Ovary (tissue), 9 donors: ENCODE results near the gene GREB1L. TPM values are rescaled to one million over a fixed set of nuclear protein-coding genes. Genes with fewer than 3 reads are reported as not detected.

ENCODE experiments used
- DNase-seq, 5 donors: peaks; one replicate each; pipeline ENCODE4 v3.0.0-alpha.2; 2019 to 2020
- H3K27ac ChIP-seq, 2 donors: fragments of 200-600 bp; one replicate each; pipeline versions ENCODE4 v1.5.1 to v1.8.0; 2019 to 2022
- H3K27me3 ChIP-seq: fragments of 200-600 bp; one replicate; pipeline ENCODE4 v1.8.0; 2022
- H3K36me3 ChIP-seq: fragments of 200-600 bp; sonication (generic); one replicate; pipeline ENCODE4 v1.5.1; 2019
- H3K4me1 ChIP-seq: one replicate; pipeline ENCODE4 v1.8.1; 2013; ENCODE audit warnings: mild to moderate bottlenecking, moderate library complexity; ENCODE audit not compliant: insufficient read depth
- H3K4me3 ChIP-seq: fragments of 200-600 bp; sonication (generic); one replicate; pipeline ENCODE4 v1.5.1; 2017
- H3K9me3 ChIP-seq, 2 donors: fragments of 200-600 bp in 1 of 2; sonication (generic) in 1 of 2; one replicate each; pipeline versions ENCODE4 v1.5.1 to v1.8.1; 2013 to 2019; ENCODE audit warnings: mild to moderate bottlenecking in 1 of 2, moderate library complexity in 1 of 2
- CTCF ChIP-seq, 3 donors: fragments of 450-650 bp in 2 of 3; fragments of 200-600 bp in 1 of 3; IDR thresholded peaks; one replicate each; pipeline versions ENCODE4 v1.5.1 to v1.8.0; 2016 to 2022; ENCODE audit warnings: antibody characterized with exemption in 3 of 3, mild to moderate bottlenecking in 1 of 3
- EP300 ChIP-seq: sonication (generic); formaldehyde crosslinking; IDR thresholded peaks from one replicate; pipeline ENCODE4 v1.6.1; 2017; ENCODE audit warnings: antibody characterized with exemption
- POLR2A ChIP-seq: fragments of 450-650 bp; IDR thresholded peaks from one replicate; pipeline ENCODE4 v1.6.1; 2017; ENCODE audit warnings: antibody characterized with exemption, mild to moderate bottlenecking, moderate library complexity
- WGBS, 3 donors: extraction: QIAGEN DNeasy Blood & Tissue Kit in 1 of 3; methylation state at CpG; one replicate each; pipeline versions ENCODE4 v1.1.5 to v1.1.7; 2013 to 2017; 5-methylcytosine and 5-hydroxymethylcytosine counted together
- intact Hi-C, 4 donors: fragments of 100-400 bp; cut with DNase I; formaldehyde crosslinking; loops; one replicate each; pipeline versions ENCODE4 v1.11.0 to v1.15.1; 2022 to 2023
- polyA plus RNA-seq, 2 donors: library from polyadenylated mRNA; stranded (reverse); fragments of 200-250 nt in 1 of 2; fragments of 350-450 nt in 1 of 2; fragmentation: Illumina TruSeq in 1 of 2; extraction: RNeasy Lipid Tissue Mini Kit (QIAGEN cat#74804) in 1 of 2; gene quantifications; one replicate each; pipeline ENCODE4 v1.2.3, GENCODE V29; 2013 to 2014
- total RNA-seq, 7 donors: library from RNA; depleted of rRNA in 2 of 7; stranded (reverse); fragments of >200 nt in 2 of 7; fragmentation: NEBNext Ultra II Directional in 3 of 7; extraction: Animal tissue kit (Norgen Biotek cat#: 25700) in 3 of 7; gene quantifications; one replicate each; pipeline versions ENCODE4 v1.1.0 to v1.2.4, GENCODE V29; 2016 to 2023
- donor health status: DM: no; HTN: no; CAD: no; lungs with moderate emphysema.
- donor health status: DM: no; HTN: no; CAD: no.
- donor health status: Bipolar disorder and iron deficiency.
- donor health status: DM: yes; HTN: yes; CAD: no.
- donor health status: DM: no; HTN: no; CAD: no.
- donor health status: DM: yes; HTN: yes; CAD: no.

Gene GREB1L
- total and polyA plus RNA-seq, 9 donors, result 2.4 to 22.8 (median 10.4) TPM

GRCh38 chr18:21269349-21269748 lies 27.3 kb downstream of the GREB1L start:
- H3K27ac ChIP-seq, result no peak overlapping the region
- no peak overlapping the region for H3K4me3 ChIP-seq
- WGBS, 3 donors, result 0% methylated on average over 1 of the region's 1 CpG
- H3K27me3 ChIP-seq, result no peaks in the 10 kb centered on the region
- peaks cover 2% of the 10 kb centered on the region for H3K4me1 ChIP-seq
- TF ChIP-seq POLR2A (no peak), EP300 (no peak), CTCF (IDR thresholded peaks at IDR 0.05) (no peak)
- intact Hi-C loops, result loop anchor here in 1 of 4 donors (10.0 kb wide), 1 partner anchor 45 kb away; no protein-coding TSS in a partner anchor
- H3K36me3 ChIP-seq, result no peaks in the 10 kb centered on the region
- no peaks in the 10 kb centered on the region for H3K9me3 ChIP-seq
- DNase-seq, result no peak

- peaks cover 2% of the 10 kb centered on the region for H3K4me1 ChIP-seq
- 55 to 67% (median 63%) methylated on average over 3 of the region's 3 CpGs for WGBS, 3 donors
- no peak for DNase-seq
- no peak overlapping the region for H3K4me3 ChIP-seq
- TF ChIP-seq CTCF (IDR thresholded peaks at IDR 0.05) (no peak), POLR2A (no peak), EP300 (no peak)
- no peaks in the 10 kb centered on the region for H3K27me3 ChIP-seq
- no peak overlapping the region for H3K27ac ChIP-seq
- no peaks in the 10 kb centered on the region for H3K9me3 ChIP-seq
- H3K36me3 ChIP-seq, result no peaks in the 10 kb centered on the region
- intact Hi-C loops, result no loop called here
Measured at GRCh38 chr18:21270453-21270852, 28.4 kb downstream of the GREB1L start.

DNA sequence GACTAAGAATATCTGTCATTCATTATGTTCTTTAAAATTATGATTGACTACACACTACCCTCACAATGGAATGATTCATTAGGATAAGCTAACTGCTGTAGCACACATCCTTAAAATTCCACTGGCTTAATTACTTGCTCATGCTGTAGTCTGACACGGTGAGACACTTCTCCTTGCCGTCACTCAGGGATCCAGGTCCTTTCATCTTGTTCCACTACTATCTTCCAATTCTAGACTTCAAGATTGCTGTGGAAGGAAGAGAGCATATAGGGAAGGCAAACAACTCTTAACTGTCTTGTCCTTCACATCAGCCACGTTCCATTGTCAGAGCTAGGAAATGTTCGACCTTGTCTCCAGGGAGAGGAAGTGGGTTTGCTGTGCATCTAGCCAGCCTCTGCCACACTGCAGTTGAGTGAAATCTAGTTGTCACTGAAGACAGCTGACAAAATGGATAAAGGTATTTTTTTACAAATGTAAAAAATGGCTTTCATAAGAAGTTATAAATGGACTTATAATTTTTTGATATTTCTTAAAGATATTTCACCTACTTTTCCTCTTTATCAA lies 30.1 kb downstream of the GREB1L start:
- Histone ChIP-seq H3K27ac (no peak overlapping the region), H3K4me3 (no peak overlapping the region), H3K9me3 (no peaks in the 10 kb centered on the region), H3K27me3 (no peaks in the 10 kb centered on the region), H3K4me1 (peaks cover 2% of the 10 kb centered on the region), H3K36me3 (no peaks in the 10 kb centered on the region)
- WGBS, 3 donors, result 63 to 69% (median 68%) methylated on average over 4 of the region's 4 CpGs
- TF ChIP-seq EP300 (no peak), CTCF (IDR thresholded peaks at IDR 0.05) (no peak), POLR2A (no peak)
- intact Hi-C loops, result no loop called here
- DNase-seq, result no peak

DNA sequence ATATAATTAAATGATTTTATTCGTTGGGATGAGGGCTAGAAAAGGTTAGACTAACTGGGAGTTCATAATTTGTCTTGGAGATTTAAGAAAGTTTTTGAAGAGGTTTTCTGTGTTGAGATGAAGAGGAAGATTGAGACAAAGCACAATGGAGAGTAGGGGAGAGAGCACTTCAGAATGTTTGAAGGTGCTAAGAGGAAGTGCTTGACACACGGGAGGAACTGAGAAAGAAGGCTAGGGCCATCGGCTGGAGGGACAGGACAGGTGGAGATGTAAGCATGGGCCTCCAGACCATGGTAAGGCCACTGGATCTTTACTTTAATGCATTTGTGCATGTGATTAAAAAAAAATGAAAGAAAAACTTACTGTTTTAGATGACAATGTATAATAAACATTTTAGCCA lies 31.5 kb downstream of the GREB1L start:
- 72 to 79% (median 77%) methylated on average over 3 of the region's 3 CpGs for WGBS, 3 donors
- H3K36me3 ChIP-seq, result no peaks in the 10 kb centered on the region
- no peaks in the 10 kb centered on the region for H3K27me3 ChIP-seq
- peaks cover 2% of the 10 kb centered on the region for H3K4me1 ChIP-seq
- no peak overlapping the region for H3K4me3 ChIP-seq
- no peak for DNase-seq
- no peak overlapping the region for H3K27ac ChIP-seq
- intact Hi-C loops, result no loop called here
- TF ChIP-seq POLR2A (no peak), CTCF (IDR thresholded peaks at IDR 0.05) (no peak), EP300 (no peak)
- no peaks in the 10 kb centered on the region for H3K9me3 ChIP-seq
